Measurements from ENCODE around the gene PDAP1.

DNA sequence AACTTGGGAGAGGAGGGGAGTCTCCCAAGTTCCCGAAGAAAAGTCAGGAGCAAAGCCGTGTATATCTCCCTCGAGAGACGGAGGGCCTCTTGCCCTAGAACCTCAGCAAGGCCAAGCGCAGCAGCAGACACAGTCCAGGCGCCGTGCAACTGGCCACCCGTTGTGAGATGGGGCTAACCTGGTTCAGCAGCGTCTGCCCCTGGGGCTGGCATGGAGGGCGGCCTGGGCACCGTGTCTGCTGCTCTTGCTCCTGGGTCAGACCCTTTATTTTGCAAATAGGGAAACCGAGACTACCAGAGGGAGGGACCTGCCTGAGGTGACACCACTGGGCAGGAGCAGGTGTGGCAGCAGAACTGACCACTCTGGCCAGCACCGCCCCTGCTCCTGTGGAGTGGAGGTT is 44.1 kb upstream of the PDAP1 start:
- TF ChIP-seq, protein P1, sequence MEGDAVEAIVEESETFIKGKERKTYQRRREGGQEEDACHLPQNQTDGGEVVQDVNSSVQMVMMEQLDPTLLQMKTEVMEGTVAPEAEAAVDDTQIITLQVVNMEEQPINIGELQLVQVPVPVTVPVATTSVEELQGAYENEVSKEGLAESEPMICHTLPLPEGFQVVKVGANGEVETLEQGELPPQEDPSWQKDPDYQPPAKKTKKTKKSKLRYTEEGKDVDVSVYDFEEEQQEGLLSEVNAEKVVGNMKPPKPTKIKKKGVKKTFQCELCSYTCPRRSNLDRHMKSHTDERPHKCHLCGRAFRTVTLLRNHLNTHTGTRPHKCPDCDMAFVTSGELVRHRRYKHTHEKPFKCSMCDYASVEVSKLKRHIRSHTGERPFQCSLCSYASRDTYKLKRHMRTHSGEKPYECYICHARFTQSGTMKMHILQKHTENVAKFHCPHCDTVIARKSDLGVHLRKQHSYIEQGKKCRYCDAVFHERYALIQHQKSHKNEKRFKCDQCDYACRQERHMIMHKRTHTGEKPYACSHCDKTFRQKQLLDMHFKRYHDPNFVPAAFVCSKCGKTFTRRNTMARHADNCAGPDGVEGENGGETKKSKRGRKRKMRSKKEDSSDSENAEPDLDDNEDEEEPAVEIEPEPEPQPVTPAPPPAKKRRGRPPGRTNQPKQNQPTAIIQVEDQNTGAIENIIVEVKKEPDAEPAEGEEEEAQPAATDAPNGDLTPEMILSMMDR (IDR thresholded peaks at IDR 0.05), result no peak
- no peak for TF ChIP-seq POLR2A (IDR thresholded peaks at IDR 0.05)

All from prostate gland (tissue), 2 donors.